MM.1S (cell line): ENCODE results near the gene HOXA13.

Experiments
- EZH2phosphoT487 ChIP-seq: fragments of 300-600 bp; sonication (generic); IDR thresholded peaks from 2 replicates; pipeline ENCODE4 v1.6.1; 2018; ENCODE audit warnings: antibody characterized with exemption, low read length
- TF ChIP-seq, protein P1 (sequence below): fragments of 300-600 bp; sonication (generic); IDR thresholded peaks from 2 replicates; pipeline ENCODE4 v1.5.1; 2016; ENCODE audit warnings: antibody characterized with exemption, low read length, mixed read lengths

DNA sequence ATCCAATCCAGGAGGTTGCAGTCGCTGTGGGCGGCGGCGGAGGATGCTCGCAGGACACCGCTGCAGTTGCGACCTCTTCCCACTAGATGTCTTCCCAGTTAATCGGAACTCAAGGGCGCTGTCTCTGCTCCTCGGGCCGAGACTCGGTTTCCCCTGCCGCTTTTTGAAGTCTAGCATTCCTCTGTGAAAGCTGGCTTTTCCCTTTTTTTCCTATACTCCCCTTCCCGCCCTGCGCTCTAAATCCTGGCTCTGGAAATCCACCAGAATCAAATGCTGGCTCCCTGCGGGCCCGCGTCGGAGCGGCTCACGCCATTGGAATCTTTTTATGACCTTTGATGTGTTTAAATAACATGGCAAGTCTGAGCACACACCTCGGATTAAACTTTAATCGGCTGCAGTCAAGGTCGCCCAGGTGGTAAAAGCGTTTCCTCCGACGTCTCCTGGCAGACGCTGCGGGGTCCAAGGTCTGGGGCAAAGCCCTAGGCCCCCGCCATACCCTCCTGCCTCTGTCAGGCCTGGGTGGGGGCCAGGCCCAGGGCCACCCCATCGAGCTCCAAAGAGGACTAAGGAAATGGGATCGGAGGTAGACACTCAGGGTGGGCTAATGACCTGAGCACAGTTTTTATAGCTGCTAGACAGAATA lies 10.7 kb upstream of the HOXA13 start:
- TF ChIP-seq, protein P1, sequence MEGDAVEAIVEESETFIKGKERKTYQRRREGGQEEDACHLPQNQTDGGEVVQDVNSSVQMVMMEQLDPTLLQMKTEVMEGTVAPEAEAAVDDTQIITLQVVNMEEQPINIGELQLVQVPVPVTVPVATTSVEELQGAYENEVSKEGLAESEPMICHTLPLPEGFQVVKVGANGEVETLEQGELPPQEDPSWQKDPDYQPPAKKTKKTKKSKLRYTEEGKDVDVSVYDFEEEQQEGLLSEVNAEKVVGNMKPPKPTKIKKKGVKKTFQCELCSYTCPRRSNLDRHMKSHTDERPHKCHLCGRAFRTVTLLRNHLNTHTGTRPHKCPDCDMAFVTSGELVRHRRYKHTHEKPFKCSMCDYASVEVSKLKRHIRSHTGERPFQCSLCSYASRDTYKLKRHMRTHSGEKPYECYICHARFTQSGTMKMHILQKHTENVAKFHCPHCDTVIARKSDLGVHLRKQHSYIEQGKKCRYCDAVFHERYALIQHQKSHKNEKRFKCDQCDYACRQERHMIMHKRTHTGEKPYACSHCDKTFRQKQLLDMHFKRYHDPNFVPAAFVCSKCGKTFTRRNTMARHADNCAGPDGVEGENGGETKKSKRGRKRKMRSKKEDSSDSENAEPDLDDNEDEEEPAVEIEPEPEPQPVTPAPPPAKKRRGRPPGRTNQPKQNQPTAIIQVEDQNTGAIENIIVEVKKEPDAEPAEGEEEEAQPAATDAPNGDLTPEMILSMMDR = peak; percentile 60
- TF ChIP-seq EZH2phosphoT487 = no peak
